Brain microvascular endothelial cell (primary cell): ENCODE data around the gene CAMK2N1.
"Not testable (repeated sequence)": the region's sequence is repeated elsewhere in the genome, so short reads cannot be mapped to it uniquely, and the experiment has no call there.

Source experiments
- DNase-seq: peaks from one replicate; pipeline ENCODE4 v3.0.0-alpha.2; 2020
- H3K27ac ChIP-seq: fragments of 250-450 bp; sonication (Bioruptor Pico); 2 replicates; pipeline ENCODE4 v1.5.1; 2020; ENCODE audit warnings: mild to moderate bottlenecking, moderate library complexity
- H3K27me3 ChIP-seq: fragments of 250-450 bp; sonication (Bioruptor Pico); replicated peaks from 2 replicates; pipeline ENCODE4 v1.5.1; 2020; ENCODE audit warnings: mild to moderate bottlenecking
- H3K36me3 ChIP-seq: fragments of 250-450 bp; sonication (Bioruptor Pico); replicated peaks from 2 replicates; pipeline ENCODE4 v1.5.1; 2020; ENCODE audit warnings: mild to moderate bottlenecking
- H3K4me3 ChIP-seq: 2 replicates; pipeline ENCODE4 v1.5.1; 2011; ENCODE audit warnings: low read depth, mild to moderate bottlenecking, control low read depth, low read length, moderate library complexity
- in situ Hi-C: cut with HindIII; loops from 2 replicates; pipeline ENCODE4 v1.10.0; 2017; ENCODE audit warnings: low sequenced_read_pairs, low pct_ligation_motif_present
- TF ChIP-seq, protein P1 (sequence below): IDR thresholded peaks from 2 replicates; pipeline ENCODE4 v1.5.1; 2011; ENCODE audit warnings: low read depth, mild to moderate bottlenecking, moderate library complexity, low read length, control low read depth, inconsistent platforms; ENCODE audit errors: missing control alignments

CAMK2N1 gene

GRCh38 chr1:20528221-20528620 is 42.2 kb upstream of the CAMK2N1 start:
- Histone ChIP-seq H3K36me3 (no peaks in the 10 kb centered on the region), H3K27ac (no peak overlapping the region), H3K4me3 (no peak overlapping the region), H3K27me3 (peaks cover 12% of the 10 kb centered on the region)
- in situ Hi-C loops: no loop called here
- DNase-seq: no peak
- TF ChIP-seq, protein P1, sequence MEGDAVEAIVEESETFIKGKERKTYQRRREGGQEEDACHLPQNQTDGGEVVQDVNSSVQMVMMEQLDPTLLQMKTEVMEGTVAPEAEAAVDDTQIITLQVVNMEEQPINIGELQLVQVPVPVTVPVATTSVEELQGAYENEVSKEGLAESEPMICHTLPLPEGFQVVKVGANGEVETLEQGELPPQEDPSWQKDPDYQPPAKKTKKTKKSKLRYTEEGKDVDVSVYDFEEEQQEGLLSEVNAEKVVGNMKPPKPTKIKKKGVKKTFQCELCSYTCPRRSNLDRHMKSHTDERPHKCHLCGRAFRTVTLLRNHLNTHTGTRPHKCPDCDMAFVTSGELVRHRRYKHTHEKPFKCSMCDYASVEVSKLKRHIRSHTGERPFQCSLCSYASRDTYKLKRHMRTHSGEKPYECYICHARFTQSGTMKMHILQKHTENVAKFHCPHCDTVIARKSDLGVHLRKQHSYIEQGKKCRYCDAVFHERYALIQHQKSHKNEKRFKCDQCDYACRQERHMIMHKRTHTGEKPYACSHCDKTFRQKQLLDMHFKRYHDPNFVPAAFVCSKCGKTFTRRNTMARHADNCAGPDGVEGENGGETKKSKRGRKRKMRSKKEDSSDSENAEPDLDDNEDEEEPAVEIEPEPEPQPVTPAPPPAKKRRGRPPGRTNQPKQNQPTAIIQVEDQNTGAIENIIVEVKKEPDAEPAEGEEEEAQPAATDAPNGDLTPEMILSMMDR: no peak

- no peak overlapping the region for H3K27ac ChIP-seq
- H3K36me3 ChIP-seq: no peaks in the 10 kb centered on the region
- DNase-seq: no peak
- H3K27me3 ChIP-seq: peaks cover 7% of the 10 kb centered on the region
- H3K4me3 ChIP-seq: no peak overlapping the region
- in situ Hi-C loops: no loop called here
- TF ChIP-seq, protein P1: no peak
Measured at GRCh38 chr1:20526267-20526666, 40.3 kb upstream of the CAMK2N1 start.

GRCh38 chr1:20521960-20522861 is 36.2 kb upstream of the CAMK2N1 start:
- in situ Hi-C loops: no loop called here
- Histone ChIP-seq H3K36me3 (no peaks in the 10 kb centered on the region), H3K4me3 (no peak overlapping the region), H3K27ac (no peak overlapping the region), H3K27me3 (peaks cover 3% of the 10 kb centered on the region)
- peak; percentile 62 for DNase-seq
- TF ChIP-seq, protein P1: peak; percentile 93

DNA sequence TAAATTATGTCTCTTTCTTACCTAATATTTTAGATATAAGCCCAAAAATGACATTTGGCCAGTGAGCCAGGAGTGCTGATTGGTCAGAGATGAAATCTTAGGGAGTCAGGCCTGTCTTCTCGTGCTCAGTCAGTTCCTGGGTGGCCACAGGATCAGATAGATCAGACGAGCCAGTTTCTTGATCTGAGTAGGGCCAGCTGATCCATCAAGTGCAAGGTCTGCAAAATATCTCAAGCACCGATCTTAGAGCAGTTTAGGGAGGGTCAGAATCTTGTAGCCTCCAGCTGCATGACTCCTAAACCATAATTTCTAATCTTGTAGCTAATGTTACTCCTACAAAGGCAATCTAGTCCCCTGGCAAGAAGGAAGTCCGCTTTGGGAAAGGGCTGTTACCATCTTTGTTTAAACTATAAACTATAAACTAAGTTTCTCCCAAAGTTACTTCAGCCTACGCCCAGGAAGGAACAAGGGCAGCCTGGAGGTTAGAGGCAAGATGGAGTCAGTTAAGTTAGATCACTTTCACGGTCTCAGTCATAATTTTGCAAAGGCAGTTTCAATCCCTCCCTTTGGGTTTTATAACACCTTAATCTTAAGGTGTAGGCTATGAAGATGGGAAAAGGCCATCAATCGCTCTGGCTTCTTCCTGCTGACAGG is 33.7 kb upstream of the CAMK2N1 start:
- DNase-seq, H3K27ac ChIP-seq, H3K4me3 ChIP-seq, H3K36me3 ChIP-seq, H3K27me3 ChIP-seq, in situ Hi-C loops: not testable (repeated sequence)

DNA sequence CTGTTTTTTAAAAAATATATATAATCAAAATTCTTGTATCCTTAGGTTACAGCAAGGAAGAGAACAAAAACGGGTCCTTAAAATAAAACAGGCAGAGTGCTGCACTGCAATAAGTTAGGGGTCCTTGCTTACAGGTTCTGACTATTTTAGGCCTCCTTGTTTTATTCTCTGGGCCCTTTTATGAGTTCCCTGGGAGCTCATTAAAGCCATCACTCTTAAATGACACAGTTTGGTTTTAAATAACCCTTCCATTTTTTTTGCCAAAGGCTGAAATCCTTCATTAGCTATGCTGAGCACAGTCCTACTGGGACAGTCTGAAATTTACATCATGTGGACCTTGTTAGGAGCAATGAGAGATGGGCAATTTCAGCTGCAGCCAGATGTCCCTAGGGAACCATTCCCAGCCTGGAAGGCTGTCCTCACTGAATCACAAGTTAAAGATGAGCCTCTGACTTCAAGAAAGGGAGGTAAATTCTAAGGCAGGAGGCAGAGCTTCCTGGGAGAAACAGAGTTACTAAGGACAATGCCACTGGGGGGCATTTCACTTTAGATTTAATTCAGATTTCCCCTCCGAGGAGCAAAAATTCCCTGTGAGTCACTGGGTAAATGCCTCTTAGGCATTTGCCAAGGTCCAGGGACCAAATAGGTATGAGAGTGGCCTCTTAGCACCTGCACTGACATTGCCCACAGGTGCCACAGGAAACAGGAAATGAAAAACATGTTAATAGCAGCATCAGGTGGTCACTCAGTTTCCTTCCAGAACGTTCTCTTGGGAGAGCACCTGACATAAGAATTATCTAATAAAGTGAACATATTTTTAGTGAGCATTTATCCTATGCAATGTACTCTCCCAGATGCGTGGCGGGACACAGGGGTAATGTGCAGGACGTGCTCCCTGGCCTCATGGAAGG is 25.8 kb upstream of the CAMK2N1 start:
- H3K36me3 ChIP-seq: no peaks in the 10 kb centered on the region
- H3K27ac ChIP-seq: no peak overlapping the region
- in situ Hi-C loops: no loop called here
- TF ChIP-seq, protein P1: no peak
- no peak overlapping the region for H3K4me3 ChIP-seq
- H3K27me3 ChIP-seq: no peaks in the 10 kb centered on the region
- DNase-seq: no peak

DNA sequence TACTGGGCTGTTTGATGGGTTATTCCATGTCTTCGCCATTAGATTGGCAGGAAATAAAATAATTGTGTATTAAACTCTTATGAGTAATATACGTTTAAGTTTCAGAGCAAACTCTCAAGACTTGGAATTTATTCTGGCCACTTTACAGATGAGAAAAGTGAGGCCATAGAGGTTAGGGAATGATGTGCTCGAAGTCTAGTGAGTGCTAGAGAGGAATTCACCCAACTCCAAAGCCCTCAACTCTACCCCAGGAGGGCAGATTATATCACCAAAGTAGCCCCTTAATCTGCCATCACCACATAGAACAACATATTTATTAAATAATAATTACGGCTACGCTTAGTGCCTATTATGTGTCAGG is 22.4 kb upstream of the CAMK2N1 start:
- Histone ChIP-seq H3K27ac (peak overlapping the region; percentile 55), H3K4me3 (peak overlapping the region; percentile 95), H3K27me3 (no peaks in the 10 kb centered on the region), H3K36me3 (no peaks in the 10 kb centered on the region)
- DNase-seq: no peak
- TF ChIP-seq, protein P1: no peak
- in situ Hi-C loops: no loop called here
